Endothelial cell (in vitro differentiated cells): ENCODE results near the gene IGF2. TPM values are rescaled to one million over a fixed set of nuclear protein-coding genes. Genes with fewer than 3 reads are reported as not detected.
A peak's percentile ranks its signal among the peaks of the same experiment; 100 is the strongest.

Experiments used
- DNase-seq: peaks from one replicate; pipeline ENCODE4 v3.0.0; 2021; ENCODE audit warnings: low spot score
- H3K27ac Mint-ChIP-seq: one replicate; pipeline ENCODE4 v1.8.0; 2021; ENCODE audit warnings: mixed read lengths, inconsistent platforms; ENCODE audit not compliant: unreplicated experiment
- H3K27me3 Mint-ChIP-seq: one replicate; pipeline ENCODE4 v1.8.0; 2021; ENCODE audit warnings: mild to moderate bottlenecking, moderate library complexity, mixed read lengths, inconsistent platforms; ENCODE audit not compliant: unreplicated experiment
- H3K36me3 Mint-ChIP-seq: one replicate; pipeline ENCODE4 v1.8.0; 2021; ENCODE audit warnings: mild to moderate bottlenecking, low read depth, mixed read lengths, inconsistent platforms; ENCODE audit not compliant: unreplicated experiment
- H3K4me1 Mint-ChIP-seq: one replicate; pipeline ENCODE4 v1.8.0; 2021; ENCODE audit warnings: mild to moderate bottlenecking, mixed read lengths, inconsistent platforms; ENCODE audit not compliant: unreplicated experiment
- H3K4me3 Mint-ChIP-seq: one replicate; pipeline ENCODE4 v1.8.0; 2021; ENCODE audit warnings: mild to moderate bottlenecking, mixed read lengths, inconsistent platforms; ENCODE audit not compliant: unreplicated experiment
- H3K9me3 Mint-ChIP-seq: one replicate; pipeline ENCODE4 v1.8.0; 2021; ENCODE audit warnings: mixed read lengths, inconsistent platforms; ENCODE audit not compliant: unreplicated experiment
- CTCF ChIP-seq: fragments of 200-600 bp; sonication (generic); IDR thresholded peaks from one replicate; pipeline ENCODE4 v1.5.0; 2021; ENCODE audit warnings: antibody characterized with exemption; ENCODE audit not compliant: unreplicated experiment
- total RNA-seq: library from RNA; stranded (reverse); fragmentation: NEBNext Ultra II Directional; extraction: Animal tissue kit (Norgen Biotek cat#: 25700); gene quantifications from one replicate; pipeline ENCODE4 v1.2.1, GENCODE V29; 2021; ENCODE audit not compliant: unreplicated experiment

Gene IGF2
- total RNA-seq, 1 donor from 2014 or later: 2.1 TPM

GRCh38 chr11:2136209-2136951 is 2.8 kb downstream of the IGF2 start:
- no peak for DNase-seq
- Mint-ChIP-seq H3K9me3 (no peaks in the 10 kb centered on the region), H3K27ac (no peak overlapping the region), H3K36me3 (peaks cover 2% of the 10 kb centered on the region), H3K4me3 (peak overlapping the region; percentile 39), H3K27me3 (peaks cover 21% of the 10 kb centered on the region), H3K4me1 (no peaks in the 10 kb centered on the region)
- TF ChIP-seq CTCF: no peak

GRCh38 chr11:2135648-2136201 is 3.5 kb downstream of the IGF2 start:
- H3K9me3 Mint-ChIP-seq: no peaks in the 10 kb centered on the region
- H3K27ac Mint-ChIP-seq: no peak overlapping the region
- H3K36me3 Mint-ChIP-seq: peaks cover 5% of the 10 kb centered on the region
- TF ChIP-seq CTCF: no peak
- peaks cover 23% of the 10 kb centered on the region for H3K27me3 Mint-ChIP-seq
- no peaks in the 10 kb centered on the region for H3K4me1 Mint-ChIP-seq
- H3K4me3 Mint-ChIP-seq: peak overlapping the region; percentile 39
- no peak for DNase-seq

- no peak for DNase-seq
- peaks cover 5% of the 10 kb centered on the region for H3K36me3 Mint-ChIP-seq
- no peaks in the 10 kb centered on the region for H3K4me1 Mint-ChIP-seq
- no peak for TF ChIP-seq CTCF
- H3K4me3 Mint-ChIP-seq: no peak overlapping the region
- no peaks in the 10 kb centered on the region for H3K9me3 Mint-ChIP-seq
- H3K27me3 Mint-ChIP-seq: peaks cover 23% of the 10 kb centered on the region
- H3K27ac Mint-ChIP-seq: no peak overlapping the region
Measured at GRCh38 chr11:2135018-2135569, 4.1 kb downstream of the IGF2 start.

- H3K27me3 Mint-ChIP-seq: peaks cover 21% of the 10 kb centered on the region
Measured at GRCh38 chr11:2134022-2135010, 4.9 kb downstream of the IGF2 start.

More at GRCh38 chr11:2134022-2135010, 4.9 kb downstream of the IGF2 start:
- no peak for DNase-seq
- no peak overlapping the region for H3K27ac Mint-ChIP-seq
- H3K36me3 Mint-ChIP-seq: peaks cover 5% of the 10 kb centered on the region
- H3K9me3 Mint-ChIP-seq: no peaks in the 10 kb centered on the region
- no peaks in the 10 kb centered on the region for H3K4me1 Mint-ChIP-seq
- no peak overlapping the region for H3K4me3 Mint-ChIP-seq
- TF ChIP-seq CTCF: no peak
